Kasumi-1 (cell line): ENCODE data around the gene TRIP13.
"Not testable (repeated sequence)": the region's sequence is repeated elsewhere in the genome, so short reads cannot be mapped to it uniquely, and the experiment has no call there.

Experiments
- DNase-seq, 2 experiments: peaks; one replicate each; lab custom pipeline; 2025; lab: John Stamatoyannopoulos, UW

TRIP13 gene, protein sequence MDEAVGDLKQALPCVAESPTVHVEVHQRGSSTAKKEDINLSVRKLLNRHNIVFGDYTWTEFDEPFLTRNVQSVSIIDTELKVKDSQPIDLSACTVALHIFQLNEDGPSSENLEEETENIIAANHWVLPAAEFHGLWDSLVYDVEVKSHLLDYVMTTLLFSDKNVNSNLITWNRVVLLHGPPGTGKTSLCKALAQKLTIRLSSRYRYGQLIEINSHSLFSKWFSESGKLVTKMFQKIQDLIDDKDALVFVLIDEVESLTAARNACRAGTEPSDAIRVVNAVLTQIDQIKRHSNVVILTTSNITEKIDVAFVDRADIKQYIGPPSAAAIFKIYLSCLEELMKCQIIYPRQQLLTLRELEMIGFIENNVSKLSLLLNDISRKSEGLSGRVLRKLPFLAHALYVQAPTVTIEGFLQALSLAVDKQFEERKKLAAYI

DNA sequence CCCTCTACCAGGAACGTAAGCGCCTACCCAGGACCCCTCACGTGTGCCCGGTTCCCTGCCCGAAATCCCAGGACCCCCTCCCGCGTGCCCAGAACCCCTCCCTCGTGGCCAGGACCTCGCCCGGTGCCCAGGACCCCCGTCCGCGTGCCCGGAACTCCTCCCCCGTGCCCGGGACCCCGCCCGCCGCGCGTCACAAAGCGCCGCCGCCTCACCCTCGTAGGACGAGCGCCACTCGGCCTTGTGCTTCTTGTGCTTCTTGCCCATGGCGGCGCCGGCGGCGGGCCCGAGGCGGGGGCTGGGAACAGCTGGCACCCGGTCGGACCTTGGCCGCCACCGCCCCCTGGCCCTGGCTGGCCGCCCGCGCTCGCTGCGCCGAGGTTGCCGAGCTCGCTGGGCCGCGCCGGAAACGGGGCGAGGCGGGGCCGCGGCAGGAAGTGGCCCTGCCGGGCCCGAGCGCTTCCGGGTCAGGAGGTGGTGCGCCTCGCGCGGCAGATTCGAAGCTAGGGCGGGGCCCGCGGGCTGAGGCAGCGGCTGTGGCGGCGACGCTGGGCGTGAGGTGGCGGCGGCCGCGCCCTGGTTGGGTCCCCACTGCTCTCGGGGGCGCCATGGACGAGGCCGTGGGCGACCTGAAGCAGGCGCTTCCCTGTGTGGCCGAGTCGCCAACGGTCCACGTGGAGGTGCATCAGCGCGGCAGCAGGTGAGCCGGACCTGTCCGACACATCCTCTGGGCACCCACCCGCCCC, at the start of gene TRIP13, which contains the start of gene BRD9:
Gene TRIP13, plus strand, starts transcription at position 491 of the 743 bp plus-strand sequence. Its CDS starts 115 bp downstream, at position 606.
Gene BRD9, minus strand, starts transcription at position 408 of the 743 bp plus-strand sequence. Its CDS starts 144 bp downstream, at position 264.
- peak; percentile 62 for DNase-seq

DNA sequence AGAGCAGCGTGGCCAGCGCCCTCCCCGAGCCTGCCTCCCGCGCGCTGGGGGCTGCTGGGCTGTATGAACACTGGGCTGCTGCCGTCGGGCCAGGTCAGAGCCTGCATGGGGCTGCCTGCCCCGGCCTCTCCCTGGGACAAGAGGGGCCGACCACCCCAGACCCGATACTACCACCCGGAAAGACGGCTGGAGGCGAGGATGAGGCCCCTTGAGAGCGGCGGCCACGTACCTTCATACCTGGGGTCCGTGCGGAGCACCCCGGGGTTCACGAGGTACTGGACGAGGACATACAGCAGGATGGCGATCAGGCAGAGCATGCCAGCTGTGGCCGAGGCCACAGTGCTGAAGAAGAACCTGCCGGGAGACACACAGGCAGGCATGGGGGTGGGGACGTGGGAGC, 49.3 kb upstream of the TRIP13 start:
- DNase-seq = not testable (repeated sequence)

DNA sequence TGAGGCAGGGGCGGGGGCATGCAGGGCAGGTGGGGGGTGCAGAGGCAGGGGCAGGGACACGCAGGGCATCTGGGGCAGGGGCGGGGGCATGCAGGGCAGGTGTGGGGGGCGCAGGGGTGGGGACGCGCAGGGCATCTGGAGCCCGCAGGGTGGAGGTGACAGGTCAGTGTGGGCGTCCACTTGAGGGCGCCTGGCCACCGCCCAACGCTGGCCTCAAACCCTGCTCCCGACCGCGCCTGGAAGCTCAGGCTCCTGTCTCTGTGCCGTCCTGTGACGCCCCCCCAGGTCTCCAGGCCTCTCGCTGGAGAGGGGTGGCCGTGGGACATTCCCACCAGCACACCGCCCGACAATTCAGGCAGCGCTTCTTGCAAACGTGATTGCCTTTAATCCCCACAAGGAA, 48.8 kb upstream of the TRIP13 start:
- not testable (repeated sequence) for DNase-seq

DNA sequence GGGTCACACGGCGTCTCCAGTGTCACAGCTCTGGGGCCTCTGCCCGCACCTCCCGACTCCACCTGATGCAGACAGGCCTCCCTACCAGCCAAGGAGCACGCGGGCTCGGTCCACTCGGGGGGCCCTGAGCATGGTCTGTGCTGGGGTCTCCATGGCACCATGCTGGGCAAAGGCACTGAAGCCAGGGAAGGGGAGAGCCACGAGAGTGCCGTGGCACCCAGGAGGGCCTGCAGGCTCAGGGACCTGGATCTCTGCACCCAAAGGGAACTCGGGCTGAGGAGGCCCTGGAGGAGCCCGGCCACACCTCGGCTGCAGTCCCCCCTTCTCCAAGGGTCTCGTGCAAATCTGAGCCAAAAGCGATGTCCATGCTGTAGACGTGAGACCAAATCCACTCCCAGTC, 48.3 kb upstream of the TRIP13 start:
- DNase-seq = not testable (repeated sequence)

DNA sequence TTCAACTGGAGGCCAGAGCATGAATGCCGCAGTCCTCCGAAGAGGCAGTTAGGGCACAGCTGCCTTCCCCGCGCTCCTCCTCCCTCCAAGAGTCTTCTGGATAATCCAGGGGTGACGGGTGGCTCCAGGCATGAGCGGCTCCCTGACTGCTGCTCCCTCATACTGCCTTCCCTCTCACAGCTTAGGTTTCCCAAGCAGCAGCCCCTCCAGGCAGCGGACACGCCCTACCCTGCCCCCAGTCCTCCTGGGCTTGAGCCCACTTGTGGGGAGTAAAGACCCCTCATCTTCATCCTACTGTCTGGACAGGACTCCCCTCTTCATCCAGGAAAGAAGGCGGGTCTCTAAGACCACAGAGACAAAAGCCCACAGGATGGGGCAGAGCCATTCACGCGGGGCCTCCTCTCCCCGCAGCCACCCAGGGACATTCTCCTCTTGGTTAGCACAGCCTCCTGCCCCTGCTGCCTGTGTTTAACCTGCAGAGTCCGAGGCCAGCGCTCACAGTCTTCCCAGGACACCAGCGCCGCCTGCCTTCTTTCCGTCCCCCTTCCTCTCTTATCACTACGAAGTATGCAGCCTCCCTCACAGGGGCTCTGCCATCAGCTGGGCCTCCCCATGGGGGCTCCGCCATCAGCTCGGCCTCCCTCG, 47.5 kb upstream of the TRIP13 start:
- DNase-seq = not testable (repeated sequence)

DNA sequence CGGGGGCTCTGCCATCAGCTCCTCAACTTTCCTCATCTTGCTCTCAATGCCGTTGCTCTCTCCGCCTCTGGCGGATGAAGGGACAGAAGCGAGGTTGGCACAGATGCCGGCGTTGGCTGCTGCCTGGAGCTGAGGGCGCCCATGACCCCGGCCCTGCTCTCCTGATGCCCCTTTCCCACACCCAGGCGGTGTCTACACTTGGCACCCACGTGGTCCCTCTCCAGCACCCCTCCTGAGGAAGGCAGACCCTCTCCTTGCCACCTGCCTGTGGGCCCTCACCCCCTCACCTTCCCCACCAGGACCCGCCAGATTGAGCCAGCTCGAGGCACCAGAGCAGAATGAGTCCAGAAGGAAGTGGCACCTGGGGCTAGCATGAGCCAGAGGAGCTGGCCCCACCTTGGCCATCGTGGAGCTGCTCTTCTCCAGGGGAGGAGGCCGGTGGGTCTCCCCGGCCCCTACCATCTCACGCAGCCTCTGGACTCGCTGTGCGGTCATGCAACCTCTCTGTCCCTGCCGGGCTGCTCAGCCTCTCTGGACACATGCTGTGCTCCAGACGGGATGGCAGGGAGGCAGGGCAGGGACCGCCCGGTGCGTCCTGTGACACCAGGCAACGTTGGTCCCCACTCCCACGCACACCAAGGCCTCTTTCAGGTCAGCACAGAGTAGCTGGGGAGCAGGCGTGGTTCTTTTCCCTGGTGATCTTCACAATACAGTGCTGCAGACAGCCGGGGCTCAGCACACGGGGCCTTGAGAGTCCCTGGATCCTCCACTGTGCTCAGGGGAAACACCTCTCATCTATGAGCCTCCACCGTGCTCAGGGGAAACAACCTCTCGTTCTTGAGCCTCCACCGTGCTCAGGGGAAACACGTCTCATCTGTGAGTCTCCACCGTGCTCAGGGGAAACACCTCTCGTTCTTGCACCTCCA, 46.7 kb upstream of the TRIP13 start:
- not testable (repeated sequence) for DNase-seq

DNA sequence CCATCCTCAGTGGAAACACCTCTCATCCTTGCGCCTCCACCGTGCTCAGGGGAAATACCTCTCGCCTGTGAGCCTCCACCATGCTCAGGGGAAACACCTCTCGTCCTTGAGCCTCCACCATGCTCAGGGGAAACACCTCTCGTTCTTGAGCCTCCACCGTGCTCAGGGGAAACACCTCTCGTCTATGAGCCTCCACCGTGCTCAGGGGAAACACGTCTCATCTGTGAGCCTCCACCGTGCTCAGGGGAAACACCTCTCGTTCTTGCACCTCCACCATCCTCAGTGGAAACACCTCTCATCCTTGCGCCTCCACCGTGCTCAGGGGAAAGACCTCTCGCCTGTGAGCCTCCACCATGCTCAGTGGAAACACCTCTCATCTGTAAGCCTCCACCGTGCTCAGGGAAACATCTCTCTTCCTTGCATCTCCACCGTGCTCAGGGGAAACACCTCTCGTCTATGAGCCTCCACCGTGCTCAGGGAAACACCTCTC, 46.0 kb upstream of the TRIP13 start:
- not testable (repeated sequence) for DNase-seq

DNA sequence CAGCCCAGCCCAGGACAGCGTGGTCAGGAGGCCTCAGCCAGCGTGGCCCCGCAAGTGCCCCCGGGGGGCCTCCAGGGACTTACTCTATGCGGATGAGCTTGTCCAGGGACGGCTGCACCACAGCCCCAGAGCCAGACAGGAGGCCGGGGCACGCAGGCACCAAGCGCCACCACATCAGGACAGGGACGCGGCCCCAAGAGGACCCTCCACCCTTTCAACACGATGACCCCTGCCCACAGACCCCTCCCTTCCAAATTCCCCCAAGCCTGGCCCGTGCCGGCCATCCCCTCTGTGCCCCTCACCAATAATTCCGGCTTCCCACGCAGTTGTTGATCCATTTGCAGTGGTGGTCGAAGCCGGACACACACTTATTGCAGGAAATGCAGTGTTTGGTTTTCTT, 45.5 kb upstream of the TRIP13 start:
- not testable (repeated sequence) for DNase-seq

DNA sequence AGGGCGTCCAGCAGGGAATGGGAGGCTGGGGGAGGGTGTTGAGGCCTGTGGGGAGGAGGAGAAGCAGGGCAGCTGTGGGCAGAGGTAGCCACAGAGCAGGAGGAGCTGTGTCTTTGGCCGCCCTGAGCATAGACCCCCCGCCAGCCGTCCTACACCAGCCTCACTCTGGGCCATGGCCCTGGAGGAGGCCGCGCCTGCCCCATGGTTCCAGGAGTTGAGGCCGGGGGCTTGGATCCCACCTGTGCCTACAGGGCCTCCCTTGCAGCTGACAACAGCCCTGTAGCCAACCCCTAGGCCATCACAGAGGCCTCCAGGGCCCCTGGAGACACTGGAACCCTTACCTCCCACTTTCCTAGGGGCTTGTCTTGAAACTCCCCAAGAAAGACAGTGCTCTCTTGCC, 44.9 kb upstream of the TRIP13 start:
- not testable (repeated sequence) for DNase-seq

DNA sequence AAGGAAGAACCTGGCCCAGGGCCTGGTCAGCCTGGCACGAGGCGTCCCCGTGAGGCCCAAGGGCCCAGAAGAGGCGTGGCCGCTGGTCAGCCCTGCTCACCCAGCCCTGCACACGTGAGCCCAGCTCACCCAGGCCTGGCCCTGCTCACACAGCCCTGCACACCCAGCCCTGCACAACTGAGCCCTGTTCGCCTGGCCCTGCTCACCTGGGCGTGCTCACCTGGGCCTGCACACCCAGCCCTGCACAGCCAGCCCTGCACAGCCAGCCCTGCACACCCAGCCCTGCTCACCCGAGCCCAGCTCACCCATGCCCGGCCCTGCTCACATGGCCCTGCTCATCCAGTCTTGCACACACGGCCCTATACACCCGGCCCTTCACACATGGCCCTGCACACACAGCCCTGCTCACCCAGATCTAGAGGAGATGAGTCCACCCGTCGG, 44.0 kb upstream of the TRIP13 start:
- DNase-seq = no peak

DNA sequence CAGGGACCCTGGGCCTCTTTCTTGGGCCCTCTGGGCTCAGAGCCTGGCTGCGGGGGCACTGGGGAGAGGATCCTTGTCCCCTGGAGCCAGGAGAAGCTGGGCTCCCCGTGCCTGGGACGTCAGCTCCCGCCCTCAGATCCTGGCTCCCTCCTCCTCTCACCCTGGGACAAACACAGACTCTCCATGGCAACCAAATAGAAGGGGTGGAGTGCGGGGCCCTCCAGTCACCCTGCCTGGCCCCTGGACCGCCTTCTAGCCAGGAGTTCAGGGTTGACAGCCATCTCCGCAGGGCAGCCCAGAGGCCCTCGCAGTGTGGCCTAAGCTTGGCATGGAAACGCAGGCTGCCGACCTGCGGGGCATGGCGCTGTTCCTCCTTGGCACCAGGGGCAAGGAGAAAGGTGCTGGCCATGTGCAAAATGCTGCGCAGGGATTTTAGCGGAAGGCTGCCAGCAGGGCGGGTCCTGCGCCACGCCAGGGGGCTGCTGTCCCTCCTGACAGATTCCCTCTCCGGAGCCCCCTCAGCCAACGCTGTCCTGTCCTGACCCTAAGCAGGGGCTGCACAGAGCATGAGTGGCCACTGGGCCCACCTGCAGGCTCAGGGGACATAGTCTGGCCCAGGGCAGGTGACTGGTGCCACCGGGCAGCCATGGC, 42.9 kb upstream of the TRIP13 start:
- DNase-seq = no peak

DNA sequence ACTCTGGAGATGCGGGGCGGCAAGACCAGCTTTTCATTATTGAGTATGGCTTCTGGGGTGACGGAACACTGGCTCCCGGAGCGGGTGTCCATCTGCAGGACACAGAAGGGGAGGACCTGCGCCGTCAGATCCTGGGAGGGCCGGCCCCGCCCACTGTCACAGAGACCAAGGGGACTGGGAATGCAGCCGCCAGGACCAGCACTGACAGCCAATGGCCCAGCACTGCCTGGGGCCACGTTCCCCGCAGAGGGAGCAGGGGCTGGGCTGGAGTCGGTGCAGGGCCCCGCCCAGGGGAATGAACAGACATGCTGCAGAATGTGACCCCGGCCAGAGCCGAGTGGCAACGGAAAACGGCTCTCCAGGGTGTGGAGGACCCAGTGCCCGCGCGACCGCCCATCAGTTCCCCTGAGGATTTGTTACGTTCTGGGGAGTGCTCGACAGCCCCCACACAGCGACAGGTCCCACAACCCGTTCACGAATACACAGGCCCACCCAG, 42.1 kb upstream of the TRIP13 start, which contains the start of gene ZDHHC11:
Gene ZDHHC11, minus strand, starts transcription at position 476 of the 496 bp plus-strand sequence. Its CDS starts 384 bp downstream, at position 92.
- no peak for DNase-seq

DNA sequence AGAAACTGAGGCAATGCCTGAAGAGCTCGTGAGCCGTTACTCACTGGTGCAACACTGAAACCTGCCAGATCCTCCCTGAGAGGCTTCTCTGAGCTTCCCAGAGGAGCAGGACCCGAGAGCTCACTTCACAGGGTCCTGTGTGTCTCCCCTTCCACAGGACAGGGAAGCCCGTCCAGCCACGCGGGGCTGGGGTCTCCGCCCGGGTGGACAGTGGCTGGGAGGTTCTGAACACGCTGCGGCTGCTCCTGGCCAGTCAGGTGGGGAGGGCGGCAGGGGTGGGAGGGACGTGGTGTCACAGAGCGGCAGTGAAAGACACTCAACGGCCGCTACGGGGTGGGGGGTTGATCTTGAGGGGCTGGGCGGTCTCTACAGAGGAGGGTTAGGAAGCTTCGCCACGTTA, 41.6 kb upstream of the TRIP13 start:
- DNase-seq = no peak

DNA sequence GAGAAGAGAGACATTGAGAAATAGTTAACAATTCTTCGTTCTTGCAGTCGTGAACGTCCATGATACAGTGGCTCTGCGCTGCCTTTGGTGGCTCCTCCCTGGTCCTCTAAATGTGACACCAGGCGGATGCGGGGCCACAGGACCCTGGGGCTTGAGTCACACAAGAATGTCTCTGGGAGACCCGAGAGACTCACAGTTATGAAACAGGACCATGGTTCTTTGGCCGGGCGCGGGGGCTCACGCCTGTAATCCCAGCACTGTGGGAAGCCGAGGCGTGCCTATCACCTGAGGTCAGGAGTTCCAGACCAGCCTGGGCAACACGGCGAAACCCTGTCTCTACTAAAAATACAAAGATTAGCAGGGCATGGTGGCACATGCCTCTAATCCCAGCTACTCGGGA, 41.1 kb upstream of the TRIP13 start:
- no peak for DNase-seq

DNA sequence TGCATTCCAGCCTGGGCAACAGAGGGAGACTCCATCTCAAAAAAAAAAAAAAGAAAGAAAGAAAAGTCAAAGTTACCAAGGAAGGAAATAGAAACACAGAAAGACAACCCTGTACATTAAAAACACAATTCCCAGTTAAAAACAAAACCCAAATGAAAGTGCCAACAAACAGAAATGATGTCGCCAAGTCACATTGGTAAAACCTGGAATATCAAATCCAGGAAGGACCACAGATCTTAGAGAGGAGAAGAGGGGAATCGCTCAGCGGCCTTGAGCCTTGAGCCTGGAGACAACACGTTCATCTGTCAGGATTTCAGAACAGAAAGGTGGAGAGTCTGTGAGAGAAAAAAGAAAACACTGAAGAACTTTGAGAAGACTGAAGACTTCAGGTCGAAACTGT, 40.7 kb upstream of the TRIP13 start:
- DNase-seq = no peak

DNA sequence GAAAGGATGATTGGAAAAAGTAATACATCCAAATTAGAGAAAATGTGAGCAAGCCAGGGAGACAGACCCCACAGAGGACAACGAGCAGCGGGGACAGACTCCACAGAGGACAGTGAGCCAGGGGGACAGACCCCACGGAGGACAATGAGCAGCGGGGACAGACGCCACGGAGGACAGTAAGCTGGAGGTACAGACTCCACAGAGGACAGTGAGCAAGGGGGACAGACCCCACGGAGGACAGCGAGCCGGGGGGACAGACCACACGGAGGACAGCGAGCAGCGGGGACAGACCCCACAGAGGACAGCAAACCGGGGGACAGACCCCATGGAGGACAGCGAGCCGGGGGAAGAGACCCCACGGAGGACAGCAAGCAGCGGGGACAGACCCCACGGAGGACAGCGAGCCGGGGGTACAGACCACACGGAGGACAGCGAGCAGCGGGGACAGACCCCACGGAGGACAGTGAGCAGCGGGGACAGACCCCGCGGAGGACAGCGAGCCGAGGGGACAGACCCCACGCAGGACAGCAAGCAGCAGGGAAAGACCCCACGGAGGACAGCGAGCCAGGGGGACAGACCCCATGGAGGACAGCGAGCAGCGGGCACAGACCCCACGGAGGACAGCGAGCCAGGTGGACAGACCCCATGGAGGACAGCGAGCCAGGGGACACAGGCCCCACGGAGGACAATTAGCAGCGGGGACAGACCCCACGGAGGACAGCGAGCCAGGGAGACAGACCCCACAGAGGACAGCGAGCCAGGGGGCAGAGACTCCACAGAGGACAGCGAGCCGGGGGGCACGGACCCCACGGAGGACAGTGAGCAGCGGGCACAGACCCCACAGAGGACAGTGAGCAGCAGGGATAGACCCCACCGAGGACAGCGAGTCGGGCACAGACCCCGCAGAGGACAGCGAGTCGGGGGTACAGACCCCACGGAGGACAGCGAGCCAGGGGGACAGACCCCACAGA, 40.0 kb upstream of the TRIP13 start:
- DNase-seq = no peak

DNA sequence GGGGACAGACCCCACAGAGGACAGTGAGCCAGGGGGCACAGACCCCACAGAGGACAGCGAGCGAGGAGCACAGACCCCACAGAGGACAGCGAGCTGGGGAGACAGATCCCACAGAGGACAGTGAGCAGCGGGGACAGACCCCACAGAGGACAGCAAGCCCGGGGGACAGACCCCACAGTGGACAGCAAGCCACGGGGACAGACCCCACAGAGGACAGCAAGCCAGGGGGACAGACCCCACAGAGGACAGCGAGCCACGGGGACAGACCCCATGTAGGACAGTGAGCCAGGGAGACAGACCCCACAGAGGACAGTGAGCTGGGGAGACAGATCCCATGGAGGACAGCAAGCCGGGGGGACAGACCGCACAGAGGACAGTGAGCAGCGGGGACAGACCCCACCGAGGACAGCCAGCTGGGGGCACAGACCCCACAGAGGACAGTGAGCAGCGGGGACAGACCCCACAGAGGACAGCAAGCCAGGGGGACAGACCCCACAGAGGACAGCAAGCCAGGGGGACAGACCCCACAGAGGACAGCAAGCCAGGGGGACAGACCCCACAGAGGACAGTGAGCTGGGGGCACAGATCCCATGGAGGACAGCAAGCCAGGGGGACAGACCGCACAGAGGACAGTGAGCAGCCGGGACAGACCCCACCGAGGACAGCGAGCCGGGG, 39.1 kb upstream of the TRIP13 start:
- not testable (repeated sequence) for DNase-seq

DNA sequence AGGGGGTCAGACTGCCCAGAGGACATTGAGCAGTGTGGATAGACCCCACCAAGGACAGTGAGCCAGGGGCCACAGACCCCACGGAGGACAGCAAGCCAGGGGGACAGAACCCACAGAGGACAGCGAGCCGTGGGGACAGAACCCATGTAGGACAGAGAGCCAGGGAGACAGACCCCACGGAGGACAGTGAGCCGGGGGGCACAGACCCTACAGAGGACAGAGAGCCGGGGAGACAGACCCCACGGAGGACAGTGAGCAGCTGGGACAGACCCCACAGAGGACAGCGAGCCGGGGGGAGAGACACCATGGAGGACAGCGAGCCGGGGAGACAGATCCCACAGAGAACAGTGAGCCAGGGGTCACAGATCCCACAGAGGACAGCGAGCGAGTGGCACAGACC, 38.5 kb upstream of the TRIP13 start:
- no peak for DNase-seq
